ENCODE results near the gene RAD51B.

The RAD51B gene

GRCh38 chr14:68164711-68165113 lies 345.1 kb downstream of the RAD51B start:
- H3K4me3 ChIP-seq (ENCODE audit: control insufficient read depth, low read depth, low read length) = no peak overlapping the region
- no peak for TF ChIP-seq CTCF (conservative IDR thresholded peaks at IDR 0.05; ENCODE audit: control insufficient read depth, insufficient read depth, low read depth, low read length)
- DNase-seq (ENCODE audit: low read depth) = no peak

- no peak for DNase-seq (ENCODE audit: low read depth)
- TF ChIP-seq CTCF (conservative IDR thresholded peaks at IDR 0.05; ENCODE audit: control insufficient read depth, insufficient read depth, low read depth, low read length) = no peak
- no peak overlapping the region for H3K4me3 ChIP-seq (ENCODE audit: control insufficient read depth, low read depth, low read length)
These were observed 345.8 kb downstream of the RAD51B start for GRCh38 chr14:68165274-68165843.

GRCh38 chr14:68166731-68167382 lies 347.3 kb downstream of the RAD51B start:
- H3K4me3 ChIP-seq (ENCODE audit: control insufficient read depth, low read depth, low read length) = no peak overlapping the region
- DNase-seq (ENCODE audit: low read depth) = no peak
- no peak for TF ChIP-seq CTCF (conservative IDR thresholded peaks at IDR 0.05; ENCODE audit: control insufficient read depth, insufficient read depth, low read depth, low read length)

- TF ChIP-seq CTCF (conservative IDR thresholded peaks at IDR 0.05; ENCODE audit: control insufficient read depth, insufficient read depth, low read depth, low read length) = no peak
- no peak overlapping the region for H3K4me3 ChIP-seq (ENCODE audit: control insufficient read depth, low read depth, low read length)
- DNase-seq (ENCODE audit: low read depth) = no peak
These were observed 348.0 kb downstream of the RAD51B start for GRCh38 chr14:68167383-68168087.

- no peak overlapping the region for H3K4me3 ChIP-seq (ENCODE audit: control insufficient read depth, low read depth, low read length)
- no peak for DNase-seq (ENCODE audit: low read depth)
- TF ChIP-seq CTCF (conservative IDR thresholded peaks at IDR 0.05; ENCODE audit: control insufficient read depth, insufficient read depth, low read depth, low read length) = no peak
These were observed 349.0 kb downstream of the RAD51B start for GRCh38 chr14:68168460-68169109.

- DNase-seq (ENCODE audit: low read depth) = no peak
- no peak for TF ChIP-seq CTCF (conservative IDR thresholded peaks at IDR 0.05; ENCODE audit: control insufficient read depth, insufficient read depth, low read depth, low read length)
- no peak overlapping the region for H3K4me3 ChIP-seq (ENCODE audit: control insufficient read depth, low read depth, low read length)
These were observed 352.6 kb downstream of the RAD51B start for GRCh38 chr14:68172216-68172615.

Data from fibroblast of mammary gland (primary cell).